HG03342 (cell line): ENCODE results near the gene ZNF519.
"Not testable (repeated sequence)": the region's sequence is repeated elsewhere in the genome, so short reads cannot be mapped to it uniquely, and the experiment has no call there.

Experiments used
- ATAC-seq: cut with Tn5 transposase; IDR thresholded peaks from one replicate; pipeline ENCODE4 v1.9.1; 2021; ENCODE audit warnings: mild to moderate bottlenecking, moderate library complexity; ENCODE audit not compliant: unreplicated experiment

ZNF519 gene

GRCh38 chr18:14132271-14132700 lies at the start of gene ZNF519:
Gene ZNF519 (minus strand): TSS chr18:14132435. CDS start chr18:14132277, 158 bp downstream.
- ATAC-seq, result peak; percentile 100

GRCh38 chr18:14179306-14179705 lies 47.1 kb upstream of the ZNF519 start:
- no peak for ATAC-seq

GRCh38 chr18:14178321-14179196 lies 46.3 kb upstream of the ZNF519 start:
- peak; percentile 93 for ATAC-seq

GRCh38 chr18:14177540-14178320 lies 45.5 kb upstream of the ZNF519 start:
- not testable (repeated sequence) for ATAC-seq

- not testable (repeated sequence) for ATAC-seq
These were observed 43.2 kb upstream of the ZNF519 start for GRCh38 chr18:14175404-14175803.

GRCh38 chr18:14174706-14175085 lies 42.5 kb upstream of the ZNF519 start:
- ATAC-seq, result no peak

GRCh38 chr18:14174002-14174705 lies 41.9 kb upstream of the ZNF519 start:
- ATAC-seq, result not testable (repeated sequence)

GRCh38 chr18:14173116-14173951 lies 41.1 kb upstream of the ZNF519 start:
- not testable (repeated sequence) for ATAC-seq

GRCh38 chr18:14172142-14173115 lies 40.2 kb upstream of the ZNF519 start:
- ATAC-seq, result not testable (repeated sequence)

GRCh38 chr18:14171301-14172141 lies 39.3 kb upstream of the ZNF519 start:
- ATAC-seq, result not testable (repeated sequence)

GRCh38 chr18:14170367-14171036 lies 38.3 kb upstream of the ZNF519 start:
- not testable (repeated sequence) for ATAC-seq

GRCh38 chr18:14162915-14163314 lies 30.7 kb upstream of the ZNF519 start:
- ATAC-seq, result not testable (repeated sequence)

- ATAC-seq, result not testable (repeated sequence)
These were observed 19.4 kb upstream of the ZNF519 start for GRCh38 chr18:14151564-14152113.

- not testable (repeated sequence) for ATAC-seq
These were observed 18.5 kb upstream of the ZNF519 start for GRCh38 chr18:14150766-14151165.

- ATAC-seq, result not testable (repeated sequence)
These were observed 17.7 kb upstream of the ZNF519 start for GRCh38 chr18:14149916-14150420.

- not testable (repeated sequence) for ATAC-seq
These were observed 17.1 kb upstream of the ZNF519 start for GRCh38 chr18:14149121-14149850.
